HG03460 (cell line): ENCODE measurements around the gene NFXL1.
"Not testable (repeated sequence)": the region's sequence is repeated elsewhere in the genome, so short reads cannot be mapped to it uniquely, and the experiment has no call there.

Source experiments
- ATAC-seq: cut with Tn5 transposase; IDR thresholded peaks from one replicate; pipeline ENCODE4 v1.9.1; 2021; ENCODE audit not compliant: unreplicated experiment

The NFXL1 gene

GRCh38 chr4:47914220-47914925 is at the start of gene NFXL1:
TSS of gene NFXL1 (minus strand) at chr4:47914583. CDS start at chr4:47914203, 380 bp downstream.
- peak; percentile 97 for ATAC-seq

- ATAC-seq: no peak
Observed at GRCh38 chr4:47954677-47955076, 40.3 kb upstream of the NFXL1 start.

GRCh38 chr4:47954245-47954644 is 39.9 kb upstream of the NFXL1 start:
- no peak for ATAC-seq

DNA sequence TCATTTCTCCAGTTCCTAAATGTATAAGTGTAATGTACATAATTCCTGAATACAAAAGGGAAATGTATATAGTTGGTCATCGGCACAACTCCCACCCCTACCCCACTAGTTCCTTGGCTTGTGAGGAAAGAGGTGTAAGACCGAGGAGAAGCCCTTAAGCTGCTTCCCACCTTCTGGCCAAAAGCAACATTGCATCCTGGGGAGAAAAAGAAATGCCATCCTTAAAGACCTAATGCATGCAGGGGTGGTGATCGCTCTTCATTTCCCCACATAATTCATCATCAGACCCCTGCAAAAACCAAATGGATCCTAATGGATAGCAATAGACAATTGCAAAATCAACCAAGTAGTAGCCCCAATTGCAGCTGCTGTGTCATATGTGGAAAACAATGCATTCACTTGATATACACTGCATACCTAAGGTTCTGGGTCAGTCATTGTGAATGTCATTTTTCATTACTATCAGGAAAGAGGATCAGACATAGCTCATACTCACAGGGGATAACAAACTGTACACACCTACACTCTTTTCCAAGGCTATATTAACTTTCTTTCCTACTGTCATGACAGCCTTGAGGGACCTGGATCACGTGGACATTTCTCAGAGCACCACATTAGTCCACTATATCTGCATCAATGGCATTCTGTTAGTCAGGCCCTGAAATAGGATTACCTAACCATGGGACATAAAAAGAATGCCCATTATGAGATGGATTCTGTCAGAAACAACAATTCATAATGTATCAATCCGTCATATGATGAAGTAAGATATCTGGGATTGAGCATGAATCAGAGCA is 31.7 kb upstream of the NFXL1 start:
- ATAC-seq: no peak

GRCh38 chr4:47942081-47942819 is 27.9 kb upstream of the NFXL1 start:
- no peak for ATAC-seq

GRCh38 chr4:47939456-47939855 is 25.1 kb upstream of the NFXL1 start:
- no peak for ATAC-seq

DNA sequence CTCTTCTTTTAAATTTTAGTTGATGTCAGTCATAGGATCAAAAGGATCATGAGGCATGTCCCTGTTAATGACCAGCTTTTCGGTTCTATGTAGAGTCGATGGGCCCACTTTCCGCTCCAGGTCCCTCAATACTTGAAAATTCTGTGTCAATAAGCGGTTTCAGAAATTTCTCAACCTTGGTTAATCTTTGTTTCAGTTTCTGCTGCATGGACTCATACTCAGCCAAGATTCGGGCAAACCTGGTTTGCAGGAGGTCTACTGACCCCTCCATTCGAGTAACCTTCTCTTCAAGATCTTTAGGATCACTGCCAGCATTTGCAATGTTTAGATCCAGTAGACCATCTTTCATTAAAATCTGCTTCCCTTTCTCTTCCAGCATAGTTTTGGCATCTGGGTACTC is 22.0 kb upstream of the NFXL1 start:
- no peak for ATAC-seq

DNA sequence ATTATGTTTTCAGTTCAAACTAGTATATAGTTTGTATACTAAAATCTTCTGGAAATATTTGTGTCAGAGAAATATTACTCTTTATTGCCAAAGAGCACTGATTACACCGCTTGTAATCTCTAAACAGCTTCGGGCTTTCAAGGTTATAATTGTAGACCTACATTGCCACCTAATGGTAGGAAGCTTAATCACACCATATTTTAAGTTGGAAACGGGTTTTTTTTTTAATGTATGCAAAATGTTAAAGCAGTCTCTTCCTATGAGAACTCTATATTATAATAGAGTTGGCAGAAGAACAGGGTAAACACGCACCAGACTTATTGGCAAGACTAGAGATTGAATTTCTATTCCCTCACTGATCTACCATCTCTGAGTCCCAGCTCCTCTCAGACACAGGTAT is 19.5 kb upstream of the NFXL1 start:
- ATAC-seq: no peak

DNA sequence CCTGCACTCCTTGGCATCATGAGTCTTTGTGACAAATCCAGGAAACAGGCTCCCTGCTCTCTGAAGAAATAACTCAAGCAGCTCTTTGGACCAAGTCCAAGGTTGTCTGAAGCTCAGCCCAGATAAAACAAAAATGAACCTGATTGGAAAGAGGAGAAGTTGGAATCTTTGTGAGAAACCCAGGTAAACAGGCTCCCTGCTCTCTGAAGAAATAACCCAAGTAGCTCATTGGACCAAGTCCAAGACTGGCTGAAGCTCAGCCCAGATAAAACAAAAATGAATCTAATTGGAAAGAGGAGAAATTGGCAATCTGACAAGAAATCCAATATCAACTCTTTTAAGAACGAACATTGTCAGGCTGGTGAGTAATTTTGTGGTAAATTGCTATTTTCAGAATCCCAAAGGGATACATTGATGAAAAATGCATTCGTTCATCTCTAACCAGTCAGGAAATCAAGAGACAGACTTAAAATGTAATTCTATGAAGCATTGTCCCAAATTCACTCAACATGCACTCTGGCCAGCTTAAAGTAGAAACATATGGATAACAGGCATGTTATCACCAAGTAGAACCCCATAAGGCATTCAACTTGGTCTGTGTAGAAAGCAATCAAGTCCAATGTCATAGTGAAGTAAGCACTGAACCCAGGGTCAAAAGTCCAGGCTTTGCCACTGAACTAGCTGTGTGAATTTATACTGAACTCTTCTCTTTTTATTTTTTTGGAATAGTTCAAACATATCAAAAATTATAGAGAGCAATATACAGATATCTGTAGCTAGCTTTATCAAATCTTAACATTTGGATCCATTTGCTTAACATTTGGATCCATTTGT is 16.8 kb upstream of the NFXL1 start:
- ATAC-seq: no peak

DNA sequence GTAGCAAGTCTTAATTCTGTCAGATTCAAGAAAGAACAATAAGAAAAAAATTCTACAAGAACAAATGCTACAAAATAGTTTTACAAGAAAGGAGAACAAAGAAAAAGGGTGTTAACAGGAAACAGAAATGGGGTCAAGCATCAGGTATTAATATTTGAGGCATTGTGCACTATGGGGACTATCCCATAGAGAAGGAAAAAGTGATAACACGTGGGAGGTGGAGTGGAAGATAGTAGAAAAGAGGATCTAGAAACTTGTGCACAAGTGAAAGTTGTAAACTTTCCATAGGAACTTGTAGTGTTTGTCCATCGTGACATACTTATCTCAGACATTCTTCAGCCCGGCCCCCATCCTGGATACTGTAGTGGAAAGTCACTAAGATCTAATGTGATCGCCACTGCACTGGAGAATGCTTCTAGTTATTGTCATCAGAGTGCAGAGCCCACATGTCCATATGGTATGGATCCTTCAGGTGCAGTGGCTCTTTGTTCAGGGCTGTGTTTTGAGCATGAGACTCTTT is 15.4 kb upstream of the NFXL1 start:
- ATAC-seq: no peak

- ATAC-seq: peak; percentile 96
Observed at GRCh38 chr4:47926667-47927258, 12.4 kb upstream of the NFXL1 start.

DNA sequence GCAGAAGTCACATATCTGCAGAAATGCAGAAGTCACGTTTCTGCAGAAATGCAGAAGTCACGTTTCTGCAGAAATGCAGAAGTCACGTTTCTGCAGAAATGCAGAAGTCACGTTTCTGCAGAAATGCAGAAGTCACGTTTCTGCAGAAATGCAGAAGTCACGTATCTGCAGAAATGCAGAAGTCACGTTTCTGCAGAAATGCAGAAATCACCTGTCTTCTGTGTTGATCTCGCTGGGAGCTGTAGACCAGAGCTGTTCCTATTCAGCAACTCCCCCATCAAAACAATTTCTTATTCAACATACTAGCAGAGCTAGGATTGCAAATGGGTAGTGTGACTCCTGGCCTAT is 8.9 kb upstream of the NFXL1 start:
- ATAC-seq: not testable (repeated sequence)

- not testable (repeated sequence) for ATAC-seq
Observed at GRCh38 chr4:47922436-47923260, 8.3 kb upstream of the NFXL1 start.

- not testable (repeated sequence) for ATAC-seq
Observed at GRCh38 chr4:47917163-47917562, 2.8 kb upstream of the NFXL1 start.

- no peak for ATAC-seq
Observed at GRCh38 chr4:47915378-47915777, 995 bp upstream of the NFXL1 start.

DNA sequence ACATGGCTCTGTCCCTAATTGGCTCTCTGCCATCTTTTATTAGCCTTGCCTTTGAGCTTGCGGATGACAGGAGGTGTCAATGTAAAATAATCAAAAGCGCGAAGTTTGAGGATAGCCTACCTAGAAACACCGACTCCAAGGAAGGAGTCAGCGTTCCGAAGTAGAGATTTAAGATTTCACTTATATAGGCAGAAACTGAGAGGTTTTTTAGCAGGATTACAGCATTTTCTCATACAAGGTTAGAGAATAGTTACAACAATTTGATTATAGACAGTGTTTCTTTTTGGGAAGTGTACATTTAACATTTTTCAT is 499 bp upstream of the NFXL1 start:
- ATAC-seq: peak; percentile 20

GRCh38 chr4:47913861-47914219 is 543 bp downstream of the NFXL1 start:
- peak; percentile 24 for ATAC-seq

DNA sequence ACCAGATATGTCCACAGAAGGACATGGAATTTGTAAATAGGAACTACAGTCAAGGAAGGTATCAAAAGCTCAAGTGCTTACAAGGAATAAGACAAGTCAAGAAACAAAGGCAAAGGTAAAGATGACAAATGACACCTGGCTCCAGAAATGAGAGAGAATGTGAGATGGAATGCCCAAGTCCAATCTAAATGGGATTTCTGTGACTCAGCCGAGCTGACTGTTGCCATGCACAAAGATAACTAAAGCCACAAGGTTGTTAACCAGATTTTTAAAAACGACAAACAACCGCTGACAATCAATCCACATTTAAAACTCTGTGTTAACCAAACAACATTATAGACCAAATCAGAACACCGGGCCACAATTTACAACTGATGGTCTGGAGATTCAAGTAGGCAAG is 1.1 kb downstream of the NFXL1 start:
- no peak for ATAC-seq

- ATAC-seq: no peak
Observed at GRCh38 chr4:47907089-47907646, 7.2 kb downstream of the NFXL1 start.
